HEK293 (cell line): Measurements from ENCODE around the gene PPM1E.

Experiments
- CTCF ChIA-PET: fragments of 350-600 bp; formaldehyde crosslinking; extraction: SDS; loops from one replicate; lab custom pipeline; 2021; ENCODE audit warnings: antibody characterized with exemption; lab: Yijun Ruan, JAX
- POLR2A ChIA-PET: fragments of 300-600 bp; formaldehyde crosslinking; extraction: SDS; loops from one replicate; lab custom pipeline; 2020; ENCODE audit warnings: antibody characterized with exemption, inconsistent platforms; lab: Yijun Ruan, JAX
- H3K27ac ChIP-seq: fragments of 200-500 bp; sonication (Bioruptor generic); 2 replicates; pipeline ENCODE4 v1.5.1; 2014; ENCODE audit warnings: low read depth, low read length, control low read depth, inconsistent platforms; ENCODE audit errors: extremely low read depth
- H3K36me3 ChIP-seq, 2 experiments: fragments of 200-500 bp in 1 of 2; sonication (Bioruptor generic) in 1 of 2; 1 replicate in 1 of 2; 2 replicates in 1 of 2; pipeline ENCODE4 v1.5.1; 2014 to 2017; ENCODE audit warnings: inconsistent platforms in 2 of 2, low read length in 2 of 2; ENCODE audit not compliant: control insufficient read depth in 2 of 2, insufficient read depth in 1 of 2
- H3K4me1 ChIP-seq: fragments of 200-500 bp; sonication (Bioruptor generic); 2 replicates; pipeline ENCODE4 v1.5.1; 2014; ENCODE audit warnings: mild to moderate bottlenecking, low read length, inconsistent platforms; ENCODE audit not compliant: control insufficient read depth, insufficient read depth
- H3K4me3 ChIP-seq: 2 replicates; pipeline ENCODE4 v1.5.1; 2011; ENCODE audit warnings: low read depth, mild to moderate bottlenecking, control low read depth, low read length, moderate library complexity
- H3K9me3 ChIP-seq: fragments of 200-500 bp; sonication (Bioruptor generic); 2 replicates; pipeline ENCODE4 v1.5.1; 2014; ENCODE audit warnings: low read depth, low read length, inconsistent platforms; ENCODE audit not compliant: control insufficient read depth, insufficient read depth
- BCL11A ChIP-seq: fragments of 450-650 bp; formaldehyde crosslinking; IDR thresholded peaks from 2 replicates; pipeline ENCODE4 v1.5.1; 2016; ENCODE audit warnings: low read depth, missing biosample characterization, missing genetic modification characterization
- MZF1 ChIP-seq: fragments of 450-650 bp; formaldehyde crosslinking; IDR thresholded peaks from 2 replicates; pipeline ENCODE4 v1.5.1; 2017; ENCODE audit warnings: missing biosample characterization, missing genetic modification characterization, borderline replicate concordance
- REPIN1 ChIP-seq: fragments of 450-650 bp; formaldehyde crosslinking; IDR thresholded peaks from 2 replicates; pipeline ENCODE4 v1.5.1; 2017; ENCODE audit warnings: missing biosample characterization, missing genetic modification characterization, low read depth
- SALL2 ChIP-seq: fragments of 450-650 bp; formaldehyde crosslinking; IDR thresholded peaks from 2 replicates; pipeline ENCODE4 v1.5.0; 2017; ENCODE audit warnings: missing biosample characterization, mild to moderate bottlenecking, missing genetic modification characterization, borderline replicate concordance
- ZIC2 ChIP-seq: fragments of 450-650 bp; formaldehyde crosslinking; IDR thresholded peaks from 2 replicates; pipeline ENCODE4 v1.5.1; 2016; ENCODE audit warnings: missing biosample characterization, missing genetic modification characterization
- ZNF10 ChIP-seq: fragments of 450-650 bp; formaldehyde crosslinking; IDR thresholded peaks from 2 replicates; pipeline ENCODE4 v1.5.1; 2017; ENCODE audit warnings: missing biosample characterization, missing genetic modification characterization
- ZNF114 ChIP-seq: fragments of 450-650 bp; formaldehyde crosslinking; IDR thresholded peaks from 2 replicates; pipeline ENCODE4 v1.5.0; 2017; ENCODE audit warnings: missing biosample characterization, missing genetic modification characterization
- ZNF133 ChIP-seq: fragments of 450-650 bp; formaldehyde crosslinking; IDR thresholded peaks from 2 replicates; pipeline ENCODE4 v1.5.1; 2016; ENCODE audit warnings: missing biosample characterization, missing genetic modification characterization
- ZNF138 ChIP-seq: fragments of 450-650 bp; formaldehyde crosslinking; IDR thresholded peaks from 2 replicates; pipeline ENCODE4 v1.5.1; 2016; ENCODE audit warnings: missing biosample characterization, missing genetic modification characterization, borderline replicate concordance
- ZNF169 ChIP-seq: fragments of 450-650 bp; formaldehyde crosslinking; IDR thresholded peaks from 2 replicates; pipeline ENCODE4 v1.5.1; 2016; ENCODE audit warnings: missing biosample characterization, missing genetic modification characterization
- ZNF223 ChIP-seq: fragments of 450-650 bp; formaldehyde crosslinking; IDR thresholded peaks from 2 replicates; pipeline ENCODE4 v1.5.1; 2016; ENCODE audit warnings: missing biosample characterization, missing genetic modification characterization
- ZNF394 ChIP-seq: fragments of 450-650 bp; formaldehyde crosslinking; IDR thresholded peaks from 2 replicates; pipeline ENCODE4 v1.5.1; 2016; ENCODE audit warnings: missing biosample characterization, missing genetic modification characterization, mild to moderate bottlenecking, moderate library complexity, borderline replicate concordance
- ZNF404 ChIP-seq: fragments of 450-650 bp; formaldehyde crosslinking; IDR thresholded peaks from 2 replicates; pipeline ENCODE4 v1.5.1; 2017; ENCODE audit warnings: missing biosample characterization, missing genetic modification characterization
- ZNF423 ChIP-seq: fragments of 450-650 bp; formaldehyde crosslinking; IDR thresholded peaks from 2 replicates; pipeline ENCODE4 v1.5.1; 2016; ENCODE audit warnings: missing biosample characterization, missing genetic modification characterization
- ZNF558 ChIP-seq: fragments of 450-650 bp; formaldehyde crosslinking; IDR thresholded peaks from 2 replicates; pipeline ENCODE4 v1.5.1; 2016; ENCODE audit warnings: missing biosample characterization, missing genetic modification characterization
- ZNF623 ChIP-seq: fragments of 450-650 bp; formaldehyde crosslinking; IDR thresholded peaks from 2 replicates; pipeline ENCODE4 v1.5.1; 2016; ENCODE audit warnings: missing biosample characterization, missing genetic modification characterization
- ZNF658 ChIP-seq: fragments of 450-650 bp; formaldehyde crosslinking; IDR thresholded peaks from 2 replicates; pipeline ENCODE4; 2016; ENCODE audit warnings: missing biosample characterization, missing genetic modification characterization
- ZNF660 ChIP-seq: fragments of 450-650 bp; IDR thresholded peaks from 2 replicates; pipeline ENCODE4 v1.5.1; 2018; ENCODE audit warnings: missing biosample characterization, mild to moderate bottlenecking, missing genetic modification characterization
- TF ChIP-seq, protein P1 (sequence below): fragments of 450-650 bp; formaldehyde crosslinking; IDR thresholded peaks from 2 replicates; pipeline ENCODE4 v1.5.1; 2016; ENCODE audit warnings: missing biosample characterization, missing genetic modification characterization, low read depth
- TF ChIP-seq, protein P2 (sequence below): fragments of 450-650 bp; formaldehyde crosslinking; IDR thresholded peaks from 2 replicates; pipeline ENCODE4 v1.5.1; 2017; ENCODE audit warnings: missing biosample characterization, missing genetic modification characterization

The PPM1E gene

DNA sequence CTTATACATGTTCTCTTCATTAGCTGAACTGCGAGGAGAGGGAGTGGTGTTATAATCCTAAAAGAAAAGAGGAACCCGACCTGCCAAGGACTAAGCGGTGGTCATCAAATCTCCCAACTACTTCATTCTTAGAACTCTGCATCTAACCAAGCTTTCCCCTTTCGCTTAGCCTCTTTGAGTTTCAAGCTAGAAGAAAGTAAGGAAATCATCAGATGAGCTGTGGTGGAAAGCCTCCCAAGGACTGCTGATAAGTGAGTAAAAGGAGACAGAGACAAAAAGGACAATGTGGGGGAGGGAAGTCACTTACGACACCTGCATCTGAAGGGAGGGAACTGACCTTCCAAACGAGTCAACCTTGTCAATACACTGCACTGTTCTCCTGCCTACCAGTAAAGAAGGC, 229.7 kb downstream of the PPM1E start:
- TF ChIP-seq SALL2 (tag by site-specific recombination) (no peak), MZF1 (tag by site-specific recombination) (no peak), ZNF138 (no peak), ZNF404 (no peak), REPIN1 (tag by site-specific recombination) (no peak), ZNF169 (tag by site-specific recombination) (no peak), BCL11A (tag by site-specific recombination) (no peak)
- TF ChIP-seq, protein P1, sequence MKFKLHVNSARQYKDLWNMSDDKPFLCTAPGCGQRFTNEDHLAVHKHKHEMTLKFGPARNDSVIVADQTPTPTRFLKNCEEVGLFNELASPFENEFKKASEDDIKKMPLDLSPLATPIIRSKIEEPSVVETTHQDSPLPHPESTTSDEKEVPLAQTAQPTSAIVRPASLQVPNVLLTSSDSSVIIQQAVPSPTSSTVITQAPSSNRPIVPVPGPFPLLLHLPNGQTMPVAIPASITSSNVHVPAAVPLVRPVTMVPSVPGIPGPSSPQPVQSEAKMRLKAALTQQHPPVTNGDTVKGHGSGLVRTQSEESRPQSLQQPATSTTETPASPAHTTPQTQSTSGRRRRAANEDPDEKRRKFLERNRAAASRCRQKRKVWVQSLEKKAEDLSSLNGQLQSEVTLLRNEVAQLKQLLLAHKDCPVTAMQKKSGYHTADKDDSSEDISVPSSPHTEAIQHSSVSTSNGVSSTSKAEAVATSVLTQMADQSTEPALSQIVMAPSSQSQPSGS (tag by site-specific recombination): no peak
- Histone ChIP-seq H3K27ac (no peak overlapping the region), H3K4me3 (no peak overlapping the region), H3K4me1 (no peaks in the 10 kb centered on the region), H3K36me3 (peaks cover 0 to 2% of the 10 kb centered on the region in 2 experiments; a peak in 2 of 3 replicates), H3K9me3 (no peaks in the 10 kb centered on the region)
- ChIA-PET CTCF (interaction anchor here (0.6 to 1.5 kb wide), 2 partner anchors 14 to 189 kb away, joined by 3 to 8 read pairs; no protein-coding TSS in a partner anchor), POLR2A (interaction anchor here (1.4 kb wide), 1 partner anchor 353 kb away, joined by 4 read pairs; no protein-coding TSS in a partner anchor)

DNA sequence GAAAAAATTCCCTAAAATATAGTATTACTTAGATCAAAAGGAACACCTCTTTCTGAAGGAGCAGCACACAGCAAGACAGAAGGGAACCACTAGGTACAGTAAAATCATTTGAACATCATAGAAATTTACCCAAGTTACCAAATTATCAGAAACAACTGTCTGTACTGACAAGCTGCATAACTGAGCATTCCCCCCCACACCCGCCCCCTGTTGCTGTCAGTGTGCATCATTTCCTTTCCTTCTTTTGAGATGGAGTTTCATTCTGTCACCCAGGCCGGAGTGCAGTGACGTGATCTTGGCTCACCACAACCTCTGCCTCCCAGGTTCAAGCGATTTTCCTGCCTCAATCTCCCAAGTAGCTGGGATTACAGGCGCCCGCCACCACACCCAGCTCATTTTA, 230.3 kb downstream of the PPM1E start:
- Histone ChIP-seq H3K27ac (no peak overlapping the region), H3K9me3 (no peaks in the 10 kb centered on the region), H3K36me3 (no peaks in the 10 kb centered on the region; a peak in 1 of 3 replicates), H3K4me1 (no peaks in the 10 kb centered on the region), H3K4me3 (no peak overlapping the region)
- TF ChIP-seq ZNF623 (tag by site-specific recombination): no peak
- TF ChIP-seq ZNF133 (tag by site-specific recombination): no peak
- no peak for TF ChIP-seq ZIC2 (tag by site-specific recombination)
- TF ChIP-seq ZNF10 (tag by site-specific recombination): no peak
- no peak for TF ChIP-seq ZNF223 (tag by site-specific recombination)
- TF ChIP-seq ZNF660 (tag by site-specific recombination): no peak
- TF ChIP-seq ZNF114: no peak
- TF ChIP-seq, protein P2, sequence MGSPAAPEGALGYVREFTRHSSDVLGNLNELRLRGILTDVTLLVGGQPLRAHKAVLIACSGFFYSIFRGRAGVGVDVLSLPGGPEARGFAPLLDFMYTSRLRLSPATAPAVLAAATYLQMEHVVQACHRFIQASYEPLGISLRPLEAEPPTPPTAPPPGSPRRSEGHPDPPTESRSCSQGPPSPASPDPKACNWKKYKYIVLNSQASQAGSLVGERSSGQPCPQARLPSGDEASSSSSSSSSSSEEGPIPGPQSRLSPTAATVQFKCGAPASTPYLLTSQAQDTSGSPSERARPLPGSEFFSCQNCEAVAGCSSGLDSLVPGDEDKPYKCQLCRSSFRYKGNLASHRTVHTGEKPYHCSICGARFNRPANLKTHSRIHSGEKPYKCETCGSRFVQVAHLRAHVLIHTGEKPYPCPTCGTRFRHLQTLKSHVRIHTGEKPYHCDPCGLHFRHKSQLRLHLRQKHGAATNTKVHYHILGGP (tag by site-specific recombination): no peak
- no peak for TF ChIP-seq ZNF423 (tag by site-specific recombination)
- no peak for TF ChIP-seq ZNF394
- ChIA-PET CTCF (interaction anchor here (1.5 kb wide), 1 partner anchor 14 kb away, joined by 8 read pairs; no protein-coding TSS in a partner anchor), POLR2A (interaction anchor here (1.4 kb wide), 1 partner anchor 354 kb away, joined by 4 read pairs; no protein-coding TSS in a partner anchor)

DNA sequence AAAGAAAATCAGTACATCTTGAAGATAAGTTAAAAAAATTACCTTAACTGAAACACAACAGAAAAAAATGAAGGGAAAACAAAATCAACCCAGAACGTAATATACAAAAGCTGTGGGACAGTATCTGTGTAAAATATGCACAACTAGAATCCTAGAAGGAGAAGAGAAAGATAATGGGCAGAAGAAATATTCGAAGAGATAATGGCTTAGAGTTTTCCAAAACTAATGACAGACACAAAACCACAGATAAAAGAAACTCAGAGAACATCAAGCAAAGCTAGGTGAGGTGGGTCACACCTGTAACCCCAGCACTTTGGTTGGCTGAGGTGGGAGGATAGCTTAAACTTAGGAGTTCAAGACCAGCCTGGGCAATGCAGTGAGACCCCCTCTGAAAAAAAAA, 234.0 kb downstream of the PPM1E start:
- no peak overlapping the region for H3K4me3 ChIP-seq
- CTCF ChIA-PET: interaction anchor here (0.5 kb wide), 1 partner anchor 293 kb away, joined by 4 read pairs; no protein-coding TSS in a partner anchor
- TF ChIP-seq ZNF423 (tag by site-specific recombination) (no peak), ZNF558 (tag by site-specific recombination) (peak; percentile 98), ZNF658 (tag by site-specific recombination) (no peak)
- no peaks in the 10 kb centered on the region for H3K9me3 ChIP-seq
- no peaks in the 10 kb centered on the region for H3K4me1 ChIP-seq
- POLR2A ChIA-PET: interaction anchor here (0.7 kb wide), 1 partner anchor 240 kb away, joined by 4 read pairs; no protein-coding TSS in a partner anchor
- no peaks in the 10 kb centered on the region; a peak in 2 of 3 replicates for H3K36me3 ChIP-seq
- H3K27ac ChIP-seq: no peak overlapping the region
